GM12878 (cell line): ENCODE results near the gene VSTM4. TPM values are rescaled to one million over a fixed set of nuclear protein-coding genes. Genes with fewer than 3 reads are reported as not detected.
A peak's percentile ranks its signal among the peaks of the same experiment; 100 is the strongest.

Experiments
- GABPA ChIP-seq: IDR thresholded peaks from 2 replicates; pipeline ENCODE4 v1.6.1; 2014; ENCODE audit warnings: antibody characterized with exemption, low read depth, mild to moderate bottlenecking, inconsistent platforms
- IKZF2 ChIP-seq, 2 experiments: fragments of 450-650 bp; IDR thresholded peaks; 2 replicates each; pipeline ENCODE4 v1.6.1; 2017; ENCODE audit warnings: mild to moderate bottlenecking in 2 of 2, moderate library complexity in 2 of 2
- NR2F1 ChIP-seq: fragments of 450-650 bp; conservative IDR thresholded peaks from 2 replicates; pipeline ENCODE4 v1.6.1; 2017; ENCODE audit warnings: mild to moderate bottlenecking
- SIX5 ChIP-seq: IDR thresholded peaks from 2 replicates; pipeline ENCODE4 v1.6.1; 2011; ENCODE audit warnings: mild to moderate bottlenecking, low read depth, low read length, moderate library complexity; ENCODE audit not compliant: severe bottlenecking
- SPI1 ChIP-seq: IDR thresholded peaks from 2 replicates; pipeline ENCODE4 v1.6.1; 2011; ENCODE audit warnings: low read depth, mild to moderate bottlenecking, low read length, moderate library complexity, borderline replicate concordance; ENCODE audit not compliant: insufficient read depth
- TCF7 ChIP-seq: IDR thresholded peaks from 2 replicates; pipeline ENCODE4 v1.6.1; 2014; ENCODE audit warnings: antibody characterized with exemption, borderline replicate concordance
- ZSCAN29 ChIP-seq: fragments of 450-650 bp; IDR thresholded peaks from 2 replicates; pipeline ENCODE4 v1.6.1; 2017; ENCODE audit warnings: mild to moderate bottlenecking, moderate library complexity
- polyA plus RNA-seq, 11 experiments: library from polyadenylated mRNA; depleted of rRNA in 4 of 11; unstranded in 6 of 11; stranded (reverse) in 5 of 11; fragments of >200 nt; fragmentation: Nextera tagmentation in 4 of 11; fragmentation: Illumina TruSeq in 1 of 11; extraction: Ambion mirVana in 4 of 11; extraction: Trizol in 1 of 11; gene quantifications; 1 replicate in 1 of 11; 2 replicates in 10 of 11; pipeline versions ENCODE4 v1.2.1 to v1.2.3, GENCODE V29; 2011 to 2016; ENCODE audit warnings: inconsistent platforms in 2 of 11, missing spikeins in 2 of 11, low read depth in 1 of 11
- total RNA-seq, 4 experiments: library from RNA; depleted of rRNA in 3 of 4; stranded (reverse); fragments of >200 nt in 3 of 4; fragmentation: Illumina TruSeq in 1 of 4; extraction: Trizol in 1 of 4; gene quantifications; 2 replicates each; pipeline versions ENCODE4 v1.2.1 to v1.2.3, GENCODE V29; 2013 to 2021
- TF ChIP-seq, protein P1 (sequence below): fragments of 450-650 bp; IDR thresholded peaks from 2 replicates; pipeline ENCODE4 v1.6.1; 2017; ENCODE audit warnings: mild to moderate bottlenecking, moderate library complexity
- TF ChIP-seq, protein P2 (sequence below): fragments of 450-650 bp; IDR thresholded peaks from 2 replicates; pipeline ENCODE4 v1.6.1; 2016; ENCODE audit warnings: mild to moderate bottlenecking, moderate library complexity, borderline replicate concordance
- TF ChIP-seq, protein P3 (sequence below): fragments of 450-650 bp; IDR thresholded peaks from 2 replicates; pipeline ENCODE4 v1.6.1; 2014; ENCODE audit warnings: mild to moderate bottlenecking
- TF ChIP-seq, protein P4 (sequence below): IDR thresholded peaks from 2 replicates; pipeline ENCODE4 v1.6.1; 2011; ENCODE audit warnings: mild to moderate bottlenecking, low read depth, low read length, moderate library complexity; ENCODE audit not compliant: insufficient replicate concordance
- TF ChIP-seq, protein P5 (sequence below): IDR thresholded peaks from 2 replicates; pipeline ENCODE4 v1.6.1; 2011; ENCODE audit warnings: borderline replicate concordance, low read depth, mild to moderate bottlenecking, moderate library complexity, mixed read lengths, low read length; ENCODE audit not compliant: insufficient read depth; ENCODE audit errors: extremely low read length
- TF ChIP-seq, protein P6 (sequence below): fragments of 450-650 bp; IDR thresholded peaks from 2 replicates; pipeline ENCODE4 v1.6.1; 2016; ENCODE audit warnings: mild to moderate bottlenecking

VSTM4 gene
- total and polyA plus RNA-seq, 10 of the 15 experiments (the other 5 are each of a cell fraction or from before 2014, with no cell fraction given): 0.01 to 0.14 (median 0.02) TPM; not detected in 7

DNA sequence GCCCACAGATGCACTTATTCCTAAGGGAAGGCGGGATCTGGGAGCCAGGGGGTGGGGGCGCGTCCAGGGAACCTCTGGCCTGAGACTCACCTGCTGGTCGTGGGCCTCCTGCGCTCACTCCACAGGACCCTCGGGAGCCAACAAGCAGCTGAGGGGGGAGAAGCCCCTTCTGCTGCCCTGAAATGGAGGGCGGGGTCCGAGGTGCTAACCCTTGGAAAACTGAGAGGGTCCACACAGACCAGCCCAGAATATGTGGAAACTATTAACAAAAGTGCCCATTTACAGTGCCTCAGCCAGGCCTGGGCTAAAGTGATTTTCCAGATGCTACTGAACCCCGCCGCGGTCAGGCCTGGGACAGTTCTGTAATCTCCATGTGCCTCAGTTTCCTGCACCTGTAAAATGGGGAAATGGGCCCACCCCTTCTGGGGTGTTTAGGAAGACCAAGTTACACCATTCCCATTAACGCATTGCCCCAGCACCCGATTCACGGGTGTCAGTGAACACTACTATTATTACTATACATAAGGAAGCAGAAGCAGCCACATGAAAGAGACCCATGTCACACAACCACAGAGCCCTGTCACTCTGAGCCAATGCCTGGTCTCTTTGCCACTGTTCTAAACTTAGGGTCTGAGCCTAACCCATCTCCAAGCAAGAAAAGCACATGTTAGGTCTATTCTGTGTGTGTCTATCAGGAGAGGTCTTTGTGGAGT, 630 bp upstream of the VSTM4 start (continued):
- TF ChIP-seq, protein P1, sequence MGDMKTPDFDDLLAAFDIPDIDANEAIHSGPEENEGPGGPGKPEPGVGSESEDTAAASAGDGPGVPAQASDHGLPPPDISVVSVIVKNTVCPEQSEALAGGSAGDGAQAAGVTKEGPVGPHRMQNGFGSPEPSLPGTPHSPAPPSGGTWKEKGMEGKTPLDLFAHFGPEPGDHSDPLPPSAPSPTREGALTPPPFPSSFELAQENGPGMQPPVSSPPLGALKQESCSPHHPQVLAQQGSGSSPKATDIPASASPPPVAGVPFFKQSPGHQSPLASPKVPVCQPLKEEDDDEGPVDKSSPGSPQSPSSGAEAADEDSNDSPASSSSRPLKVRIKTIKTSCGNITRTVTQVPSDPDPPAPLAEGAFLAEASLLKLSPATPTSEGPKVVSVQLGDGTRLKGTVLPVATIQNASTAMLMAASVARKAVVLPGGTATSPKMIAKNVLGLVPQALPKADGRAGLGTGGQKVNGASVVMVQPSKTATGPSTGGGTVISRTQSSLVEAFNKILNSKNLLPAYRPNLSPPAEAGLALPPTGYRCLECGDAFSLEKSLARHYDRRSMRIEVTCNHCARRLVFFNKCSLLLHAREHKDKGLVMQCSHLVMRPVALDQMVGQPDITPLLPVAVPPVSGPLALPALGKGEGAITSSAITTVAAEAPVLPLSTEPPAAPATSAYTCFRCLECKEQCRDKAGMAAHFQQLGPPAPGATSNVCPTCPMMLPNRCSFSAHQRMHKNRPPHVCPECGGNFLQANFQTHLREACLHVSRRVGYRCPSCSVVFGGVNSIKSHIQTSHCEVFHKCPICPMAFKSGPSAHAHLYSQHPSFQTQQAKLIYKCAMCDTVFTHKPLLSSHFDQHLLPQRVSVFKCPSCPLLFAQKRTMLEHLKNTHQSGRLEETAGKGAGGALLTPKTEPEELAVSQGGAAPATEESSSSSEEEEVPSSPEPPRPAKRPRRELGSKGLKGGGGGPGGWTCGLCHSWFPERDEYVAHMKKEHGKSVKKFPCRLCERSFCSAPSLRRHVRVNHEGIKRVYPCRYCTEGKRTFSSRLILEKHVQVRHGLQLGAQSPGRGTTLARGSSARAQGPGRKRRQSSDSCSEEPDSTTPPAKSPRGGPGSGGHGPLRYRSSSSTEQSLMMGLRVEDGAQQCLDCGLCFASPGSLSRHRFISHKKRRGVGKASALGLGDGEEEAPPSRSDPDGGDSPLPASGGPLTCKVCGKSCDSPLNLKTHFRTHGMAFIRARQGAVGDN: no peak
- no peak for TF ChIP-seq ZSCAN29
- TF ChIP-seq, protein P2, sequence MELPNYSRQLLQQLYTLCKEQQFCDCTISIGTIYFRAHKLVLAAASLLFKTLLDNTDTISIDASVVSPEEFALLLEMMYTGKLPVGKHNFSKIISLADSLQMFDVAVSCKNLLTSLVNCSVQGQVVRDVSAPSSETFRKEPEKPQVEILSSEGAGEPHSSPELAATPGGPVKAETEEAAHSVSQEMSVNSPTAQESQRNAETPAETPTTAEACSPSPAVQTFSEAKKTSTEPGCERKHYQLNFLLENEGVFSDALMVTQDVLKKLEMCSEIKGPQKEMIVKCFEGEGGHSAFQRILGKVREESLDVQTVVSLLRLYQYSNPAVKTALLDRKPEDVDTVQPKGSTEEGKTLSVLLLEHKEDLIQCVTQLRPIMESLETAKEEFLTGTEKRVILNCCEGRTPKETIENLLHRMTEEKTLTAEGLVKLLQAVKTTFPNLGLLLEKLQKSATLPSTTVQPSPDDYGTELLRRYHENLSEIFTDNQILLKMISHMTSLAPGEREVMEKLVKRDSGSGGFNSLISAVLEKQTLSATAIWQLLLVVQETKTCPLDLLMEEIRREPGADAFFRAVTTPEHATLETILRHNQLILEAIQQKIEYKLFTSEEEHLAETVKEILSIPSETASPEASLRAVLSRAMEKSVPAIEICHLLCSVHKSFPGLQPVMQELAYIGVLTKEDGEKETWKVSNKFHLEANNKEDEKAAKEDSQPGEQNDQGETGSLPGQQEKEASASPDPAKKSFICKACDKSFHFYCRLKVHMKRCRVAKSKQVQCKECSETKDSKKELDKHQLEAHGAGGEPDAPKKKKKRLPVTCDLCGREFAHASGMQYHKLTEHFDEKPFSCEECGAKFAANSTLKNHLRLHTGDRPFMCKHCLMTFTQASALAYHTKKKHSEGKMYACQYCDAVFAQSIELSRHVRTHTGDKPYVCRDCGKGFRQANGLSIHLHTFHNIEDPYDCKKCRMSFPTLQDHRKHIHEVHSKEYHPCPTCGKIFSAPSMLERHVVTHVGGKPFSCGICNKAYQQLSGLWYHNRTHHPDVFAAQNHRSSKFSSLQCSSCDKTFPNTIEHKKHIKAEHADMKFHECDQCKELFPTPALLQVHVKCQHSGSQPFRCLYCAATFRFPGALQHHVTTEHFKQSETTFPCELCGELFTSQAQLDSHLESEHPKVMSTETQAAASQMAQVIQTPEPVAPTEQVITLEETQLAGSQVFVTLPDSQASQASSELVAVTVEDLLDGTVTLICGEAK: no peak
- TF ChIP-seq, protein P3, sequence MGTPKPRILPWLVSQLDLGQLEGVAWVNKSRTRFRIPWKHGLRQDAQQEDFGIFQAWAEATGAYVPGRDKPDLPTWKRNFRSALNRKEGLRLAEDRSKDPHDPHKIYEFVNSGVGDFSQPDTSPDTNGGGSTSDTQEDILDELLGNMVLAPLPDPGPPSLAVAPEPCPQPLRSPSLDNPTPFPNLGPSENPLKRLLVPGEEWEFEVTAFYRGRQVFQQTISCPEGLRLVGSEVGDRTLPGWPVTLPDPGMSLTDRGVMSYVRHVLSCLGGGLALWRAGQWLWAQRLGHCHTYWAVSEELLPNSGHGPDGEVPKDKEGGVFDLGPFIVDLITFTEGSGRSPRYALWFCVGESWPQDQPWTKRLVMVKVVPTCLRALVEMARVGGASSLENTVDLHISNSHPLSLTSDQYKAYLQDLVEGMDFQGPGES: no peak
- TF ChIP-seq SPI1: no peak
- TF ChIP-seq, protein P4, sequence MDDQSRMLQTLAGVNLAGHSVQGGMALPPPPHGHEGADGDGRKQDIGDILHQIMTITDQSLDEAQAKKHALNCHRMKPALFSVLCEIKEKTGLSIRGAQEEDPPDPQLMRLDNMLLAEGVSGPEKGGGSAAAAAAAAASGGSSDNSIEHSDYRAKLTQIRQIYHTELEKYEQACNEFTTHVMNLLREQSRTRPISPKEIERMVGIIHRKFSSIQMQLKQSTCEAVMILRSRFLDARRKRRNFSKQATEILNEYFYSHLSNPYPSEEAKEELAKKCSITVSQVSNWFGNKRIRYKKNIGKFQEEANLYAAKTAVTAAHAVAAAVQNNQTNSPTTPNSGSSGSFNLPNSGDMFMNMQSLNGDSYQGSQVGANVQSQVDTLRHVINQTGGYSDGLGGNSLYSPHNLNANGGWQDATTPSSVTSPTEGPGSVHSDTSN: peak; percentile 37
- no peak for TF ChIP-seq NR2F1
- TF ChIP-seq SIX5: no peak
- TF ChIP-seq, protein P5, sequence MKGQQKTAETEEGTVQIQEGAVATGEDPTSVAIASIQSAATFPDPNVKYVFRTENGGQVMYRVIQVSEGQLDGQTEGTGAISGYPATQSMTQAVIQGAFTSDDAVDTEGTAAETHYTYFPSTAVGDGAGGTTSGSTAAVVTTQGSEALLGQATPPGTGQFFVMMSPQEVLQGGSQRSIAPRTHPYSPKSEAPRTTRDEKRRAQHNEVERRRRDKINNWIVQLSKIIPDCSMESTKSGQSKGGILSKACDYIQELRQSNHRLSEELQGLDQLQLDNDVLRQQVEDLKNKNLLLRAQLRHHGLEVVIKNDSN: no peak
- 0 out of 2 replicates have a peak, but pooled peaks have one; percentile 30 for TF ChIP-seq TCF7
- peak; percentile 38 to 44; a peak in 2 of 4 replicates for TF ChIP-seq IKZF2 (IDR thresholded peaks at IDR 0.05)
- TF ChIP-seq, protein P6, sequence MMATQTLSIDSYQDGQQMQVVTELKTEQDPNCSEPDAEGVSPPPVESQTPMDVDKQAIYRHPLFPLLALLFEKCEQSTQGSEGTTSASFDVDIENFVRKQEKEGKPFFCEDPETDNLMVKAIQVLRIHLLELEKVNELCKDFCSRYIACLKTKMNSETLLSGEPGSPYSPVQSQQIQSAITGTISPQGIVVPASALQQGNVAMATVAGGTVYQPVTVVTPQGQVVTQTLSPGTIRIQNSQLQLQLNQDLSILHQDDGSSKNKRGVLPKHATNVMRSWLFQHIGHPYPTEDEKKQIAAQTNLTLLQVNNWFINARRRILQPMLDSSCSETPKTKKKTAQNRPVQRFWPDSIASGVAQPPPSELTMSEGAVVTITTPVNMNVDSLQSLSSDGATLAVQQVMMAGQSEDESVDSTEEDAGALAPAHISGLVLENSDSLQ: peak; percentile 81
- no peak for TF ChIP-seq GABPA
